HG03139 (cell line): ENCODE measurements around the gene PACRG.

Experiments used
- ATAC-seq: cut with Tn5 transposase; IDR thresholded peaks from one replicate; pipeline ENCODE4 v1.9.1; 2021; ENCODE audit not compliant: unreplicated experiment

Gene PACRG

DNA sequence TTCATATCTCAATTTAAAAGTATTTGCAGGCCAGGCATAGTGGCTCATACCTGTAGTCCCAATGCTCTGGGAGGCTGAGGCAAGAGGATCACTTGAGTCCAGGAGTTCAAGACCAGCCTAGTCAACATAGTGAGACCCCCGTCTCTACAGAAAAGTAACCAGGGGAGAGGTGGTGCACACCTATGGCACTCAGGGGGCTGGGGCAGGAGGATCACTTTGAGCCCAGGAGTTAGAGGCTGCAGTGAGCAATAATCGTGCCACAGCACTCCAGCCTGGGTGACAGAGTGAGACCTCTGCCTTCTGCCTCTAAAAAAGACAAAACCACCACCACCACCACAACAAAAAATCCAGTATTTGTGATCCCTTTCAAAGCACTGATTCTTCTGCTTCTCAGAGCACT lies 501.3 kb downstream of the PACRG start:
- no peak for ATAC-seq

GRCh38 chr6:163230901-163231300 lies 503.1 kb downstream of the PACRG start:
- no peak for ATAC-seq

- no peak for ATAC-seq
These were observed 503.7 kb downstream of the PACRG start for GRCh38 chr6:163231356-163232014.

DNA sequence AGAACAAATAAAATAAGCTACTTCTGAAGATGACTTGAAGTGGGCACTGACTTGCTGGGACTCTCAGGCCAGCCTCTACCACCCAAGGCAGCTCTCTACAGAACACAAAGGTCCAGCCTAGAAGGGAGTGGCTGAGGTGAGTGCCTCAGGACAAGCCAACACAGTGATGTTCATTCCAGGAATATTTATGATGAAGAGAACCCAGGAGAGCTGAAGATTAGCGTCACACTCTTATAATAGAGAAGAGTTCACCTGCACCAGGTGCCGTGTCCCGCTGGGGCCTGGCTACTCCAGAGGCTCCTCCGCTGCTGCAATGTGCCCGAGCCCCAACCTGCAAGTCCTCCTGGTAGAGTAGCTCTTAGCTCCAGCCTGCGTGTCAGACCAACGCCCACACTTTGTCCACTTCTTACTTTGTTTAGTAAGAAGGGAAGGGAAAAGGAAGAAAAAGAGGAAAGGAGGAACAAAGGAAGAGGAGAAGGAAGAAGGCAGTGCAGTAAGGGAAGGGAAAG lies 504.3 kb downstream of the PACRG start:
- ATAC-seq, result no peak

DNA sequence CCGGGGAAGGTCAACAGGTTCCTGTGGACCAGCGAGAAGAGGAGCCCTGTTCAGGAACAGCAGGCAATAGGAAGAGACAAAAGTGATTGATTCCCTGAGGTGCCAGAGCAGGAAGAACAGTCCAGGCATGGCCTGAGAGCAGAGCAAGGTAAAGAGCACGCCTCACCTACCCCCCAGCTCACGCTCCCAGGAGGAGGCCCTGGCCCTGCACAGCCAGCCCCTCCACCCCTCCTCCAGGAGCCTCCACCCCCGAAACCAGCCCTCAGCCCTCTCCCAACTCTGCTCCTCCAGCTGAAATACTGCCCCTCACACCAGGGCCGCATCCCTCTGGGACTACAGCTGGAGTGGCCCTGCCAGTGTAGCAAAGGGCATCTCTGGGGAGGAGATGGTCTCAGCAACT lies 504.9 kb downstream of the PACRG start:
- ATAC-seq, result no peak

- no peak for ATAC-seq
These were observed 509.3 kb downstream of the PACRG start for GRCh38 chr6:163237110-163237509.

DNA sequence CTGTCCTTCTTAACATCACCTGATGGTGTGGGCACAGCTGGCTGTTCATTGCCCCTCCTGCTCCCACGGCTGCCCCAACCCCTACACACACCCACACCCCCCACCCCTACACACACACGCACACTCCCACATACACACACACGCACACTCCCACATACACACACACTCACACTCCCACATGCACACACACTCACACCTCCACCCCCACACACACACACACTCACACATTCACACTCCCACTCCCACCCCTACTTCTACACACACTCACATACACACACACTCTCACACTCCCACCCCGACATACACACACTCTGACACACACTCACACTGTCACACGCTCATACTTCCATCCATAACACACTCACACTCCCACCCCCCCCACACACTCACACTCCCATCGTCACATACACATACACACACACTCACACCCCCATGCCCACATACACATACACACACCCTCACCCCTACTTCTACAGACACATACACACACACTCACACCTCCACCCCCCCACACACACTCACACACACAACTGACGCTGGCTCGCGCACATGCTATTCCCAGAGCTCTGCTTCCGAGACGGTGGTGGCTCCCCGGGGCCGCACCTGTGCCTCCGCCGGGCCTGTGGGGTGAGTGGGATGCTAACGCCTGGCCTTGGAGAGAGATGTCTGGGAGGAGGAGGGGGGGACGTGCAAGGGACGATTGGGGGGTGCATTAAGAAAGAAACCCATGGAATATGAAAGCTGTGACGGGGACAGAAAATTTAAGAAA lies 512.0 kb downstream of the PACRG start:
- ATAC-seq, result no peak

GRCh38 chr6:163240556-163240955 lies 512.8 kb downstream of the PACRG start:
- ATAC-seq, result no peak

DNA sequence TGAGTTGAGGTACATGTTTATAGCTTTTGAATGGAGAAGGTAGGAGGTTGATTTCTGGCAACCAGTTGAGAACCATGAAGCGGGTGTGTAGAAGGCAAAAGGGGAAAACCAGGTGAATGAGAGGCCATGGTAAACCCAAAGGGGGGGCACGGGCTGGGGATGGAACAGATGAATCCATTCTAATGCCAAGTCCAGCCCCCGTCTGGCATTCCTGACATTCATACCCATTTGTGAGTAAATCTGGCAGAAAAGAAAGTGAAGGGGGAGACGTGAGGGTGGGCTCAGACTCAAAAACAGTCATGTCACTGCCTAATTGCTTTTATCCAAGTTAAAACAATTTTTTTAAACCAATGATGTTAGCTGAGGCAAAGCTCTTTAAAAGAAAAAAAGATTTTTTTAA lies 513.9 kb downstream of the PACRG start:
- no peak for ATAC-seq

GRCh38 chr6:163243083-163243482 lies 515.3 kb downstream of the PACRG start:
- no peak for ATAC-seq

- no peak for ATAC-seq
These were observed 516.2 kb downstream of the PACRG start for GRCh38 chr6:163243692-163244589.

- ATAC-seq, result no peak
These were observed 520.3 kb downstream of the PACRG start for GRCh38 chr6:163248051-163248450.

- no peak for ATAC-seq
These were observed 521.9 kb downstream of the PACRG start for GRCh38 chr6:163249651-163250101.

DNA sequence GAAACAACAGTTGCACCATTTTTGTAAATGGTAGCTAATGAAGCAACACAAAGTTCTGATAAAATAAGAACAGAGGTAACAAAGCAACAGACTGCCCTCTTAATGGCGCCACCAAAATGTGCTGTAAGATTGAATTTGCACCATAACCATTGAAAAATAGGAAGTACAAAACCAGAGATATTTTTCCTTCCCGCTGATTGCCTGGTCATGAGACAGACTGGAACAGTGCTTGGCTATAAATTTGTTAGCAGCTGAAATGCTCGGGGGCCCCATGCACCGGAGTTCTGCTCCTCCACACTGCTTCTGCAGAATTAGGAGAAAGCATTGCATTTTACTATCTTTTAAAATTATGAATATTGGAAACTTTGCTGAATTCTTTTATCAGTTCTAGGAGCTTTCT lies 522.3 kb downstream of the PACRG start:
- ATAC-seq, result no peak

- ATAC-seq, result no peak
These were observed 524.4 kb downstream of the PACRG start for GRCh38 chr6:163252061-163252591.

DNA sequence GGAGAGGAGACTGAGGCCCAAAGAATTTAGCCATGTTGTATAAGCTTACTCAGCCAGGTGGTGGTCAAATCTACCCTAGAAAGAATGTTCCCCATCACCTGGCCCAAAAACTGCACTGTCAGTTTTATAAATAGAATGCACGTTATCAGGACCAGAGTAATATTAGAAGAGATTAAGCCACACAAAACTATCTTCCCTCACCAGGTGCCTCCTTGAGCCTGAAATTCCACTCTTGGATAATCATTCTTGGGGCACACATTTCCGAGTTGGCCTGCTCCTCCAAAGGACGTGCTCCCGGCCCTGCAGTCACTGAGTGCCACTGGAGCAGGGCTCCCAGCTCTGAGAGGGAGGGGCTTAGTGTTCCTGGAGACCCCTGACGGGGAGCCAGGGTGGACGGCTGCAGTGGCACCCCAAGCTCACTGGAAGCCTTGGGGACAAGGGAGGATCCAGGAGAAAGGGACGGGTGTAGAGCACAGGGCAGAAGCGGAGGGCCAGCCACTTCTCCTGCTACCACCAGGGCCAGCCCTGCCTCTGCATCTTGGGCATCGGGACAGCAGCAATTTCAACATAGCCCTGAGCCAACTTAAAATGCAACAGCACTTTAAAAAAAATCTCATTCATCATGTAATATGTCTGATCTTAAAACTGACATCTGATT lies 525.9 kb downstream of the PACRG start:
- no peak for ATAC-seq

DNA sequence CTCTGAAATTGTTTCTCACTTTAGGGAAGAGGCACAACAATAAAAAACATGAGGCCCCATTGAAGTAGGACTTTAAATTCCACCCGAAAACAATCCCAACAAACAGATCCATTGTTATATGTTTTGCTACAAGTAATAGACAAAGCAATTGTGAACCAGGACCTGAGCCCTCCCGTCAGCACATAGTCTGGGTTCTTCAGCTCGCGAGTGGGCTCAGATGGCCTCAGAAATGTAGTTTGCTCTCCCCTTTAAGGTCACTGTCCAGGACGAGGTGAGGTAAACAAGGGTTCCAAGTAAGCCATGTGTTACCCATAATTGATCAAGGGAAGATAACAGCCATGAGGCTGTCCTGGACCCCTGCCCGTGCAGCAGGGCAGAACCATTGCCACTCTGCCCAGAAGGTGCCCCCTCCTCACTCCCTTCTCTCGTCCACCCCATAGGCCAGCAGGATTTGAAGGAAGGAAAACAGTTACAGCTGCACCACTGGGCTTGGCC lies 526.6 kb downstream of the PACRG start:
- no peak for ATAC-seq

DNA sequence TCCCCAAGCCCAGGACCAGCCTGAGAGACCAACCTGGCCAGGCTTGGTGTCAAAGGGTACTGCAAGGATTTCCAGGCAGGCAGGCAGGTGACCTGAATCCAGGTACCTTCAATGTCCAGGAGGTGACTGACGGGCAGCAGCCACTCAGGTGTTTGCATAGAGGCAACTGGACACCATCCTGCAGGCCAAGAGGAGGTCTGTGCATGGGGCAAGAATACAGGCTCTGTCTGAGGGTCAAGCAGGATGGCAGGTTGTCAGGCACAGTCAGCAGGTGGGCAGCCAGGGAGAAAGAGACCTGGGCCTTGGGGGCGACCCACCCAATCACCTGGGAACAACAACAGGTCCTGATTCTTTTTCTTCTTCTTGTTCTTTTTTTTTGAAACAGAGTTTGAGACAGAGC lies 527.5 kb downstream of the PACRG start:
- ATAC-seq, result no peak

GRCh38 chr6:163259689-163260088 lies 531.9 kb downstream of the PACRG start:
- ATAC-seq, result no peak

DNA sequence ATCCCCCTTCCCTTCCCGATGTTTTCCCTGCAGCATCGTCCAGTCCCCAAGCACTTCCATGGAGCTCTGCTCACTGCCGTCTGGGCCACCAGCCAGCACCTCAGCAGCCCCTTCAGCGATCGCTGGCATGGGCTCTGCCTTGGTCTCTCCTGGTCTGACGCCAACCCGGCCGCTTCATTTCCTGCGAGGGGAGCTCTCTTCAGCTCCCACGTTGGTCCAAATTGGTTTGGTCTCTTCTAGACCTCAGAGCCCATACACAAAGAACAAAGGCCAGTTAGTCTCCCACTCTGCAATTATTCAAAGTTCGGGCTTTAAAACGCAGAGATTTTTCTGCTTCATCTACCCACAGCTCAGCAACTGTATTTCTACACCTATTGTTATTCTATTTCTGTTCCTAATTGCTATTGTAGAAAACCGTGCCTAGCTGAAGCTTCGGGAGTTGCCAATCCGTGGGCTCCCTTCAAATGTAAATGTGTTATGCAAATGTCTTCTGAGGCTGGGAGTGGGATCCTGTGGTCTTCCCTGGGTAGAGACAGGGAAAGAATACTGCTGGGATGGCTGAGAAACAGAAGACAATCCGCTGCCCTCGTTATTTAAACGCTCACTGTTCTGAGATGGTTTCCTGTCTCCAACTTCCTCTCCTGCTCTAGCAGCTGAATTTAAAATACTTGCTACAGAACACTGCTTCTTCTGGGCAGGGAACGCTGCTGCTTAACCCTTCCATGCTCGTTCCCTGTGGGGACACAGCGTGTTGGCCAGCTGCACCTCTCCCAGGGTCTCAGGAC lies 532.5 kb downstream of the PACRG start:
- no peak for ATAC-seq
